Measurements from ENCODE around the gene LRTM1. TPM values are rescaled to one million over a fixed set of nuclear protein-coding genes. Genes with fewer than 3 reads are reported as not detected.

LRTM1 gene
- total RNA-seq, 4 donors from 2014 or later, result not detected

DNA sequence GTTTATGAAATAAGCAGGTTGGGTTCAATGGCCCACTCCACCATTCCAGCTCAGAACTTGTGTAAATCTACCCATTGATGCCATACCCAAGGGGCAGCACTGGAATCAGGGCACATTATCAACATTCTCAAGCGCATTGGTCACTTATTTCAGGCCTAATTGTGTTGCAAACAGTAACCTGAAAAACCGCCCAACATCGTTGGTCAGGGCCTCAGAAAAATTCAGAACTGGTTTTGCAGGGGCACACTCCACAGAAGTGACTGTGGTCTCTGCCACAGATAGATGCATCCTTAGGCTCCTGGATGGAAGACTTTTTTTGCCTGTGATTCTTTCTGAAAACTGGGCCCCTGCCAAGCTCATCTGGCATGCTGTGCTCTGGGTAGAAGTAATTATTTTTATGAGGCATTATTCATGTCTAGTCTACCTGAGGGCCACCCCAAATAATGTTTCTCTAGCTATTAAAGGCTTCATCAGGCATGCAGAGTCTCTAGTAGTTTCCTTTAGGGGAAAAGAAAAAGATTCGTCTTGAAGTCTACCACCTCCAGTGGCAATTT, 21.7 kb upstream of the LRTM1 start:
- H3K4me3 ChIP-seq, result no peak overlapping the region
- H3K27ac ChIP-seq, result no peak overlapping the region
- TF ChIP-seq POLR2A (IDR thresholded peaks at IDR 0.05) (no peak), CTCF (IDR thresholded peaks at IDR 0.05) (no peak)
- no peak for DNase-seq
- no peaks in the 10 kb centered on the region for H3K9me3 ChIP-seq
- H3K36me3 ChIP-seq, result no peaks in the 10 kb centered on the region
- no peaks in the 10 kb centered on the region for H3K4me1 ChIP-seq
- intact Hi-C loops (cut with DNase I; ENCODE audit: low total_unique reads), result no loop called here
- no peaks in the 10 kb centered on the region for H3K27me3 ChIP-seq

- Histone ChIP-seq H3K27ac (no peak overlapping the region), H3K4me1 (no peaks in the 10 kb centered on the region), H3K27me3 (no peaks in the 10 kb centered on the region), H3K36me3 (no peaks in the 10 kb centered on the region), H3K4me3 (no peak overlapping the region), H3K9me3 (no peaks in the 10 kb centered on the region)
- intact Hi-C loops (cut with DNase I; ENCODE audit: low total_unique reads), result no loop called here
- DNase-seq, result no peak
- no peak for TF ChIP-seq POLR2A (IDR thresholded peaks at IDR 0.05)
- TF ChIP-seq CTCF (IDR thresholded peaks at IDR 0.05), result no peak
These were observed 14.0 kb upstream of the LRTM1 start for GRCh38 chr3:54941690-54942362.

GRCh38 chr3:54940971-54941370, 13.1 kb upstream of the LRTM1 start:
- no peak for TF ChIP-seq POLR2A (IDR thresholded peaks at IDR 0.05)
- no peak for TF ChIP-seq CTCF (IDR thresholded peaks at IDR 0.05)
- intact Hi-C loops (cut with DNase I; ENCODE audit: low total_unique reads), result no loop called here
- no peak for DNase-seq
- Histone ChIP-seq H3K4me3 (no peak overlapping the region), H3K36me3 (no peaks in the 10 kb centered on the region), H3K27ac (no peak overlapping the region), H3K27me3 (no peaks in the 10 kb centered on the region), H3K4me1 (no peaks in the 10 kb centered on the region), H3K9me3 (no peaks in the 10 kb centered on the region)

- Histone ChIP-seq H3K4me1 (no peaks in the 10 kb centered on the region), H3K4me3 (no peak overlapping the region), H3K36me3 (no peaks in the 10 kb centered on the region), H3K9me3 (no peaks in the 10 kb centered on the region), H3K27ac (no peak overlapping the region), H3K27me3 (no peaks in the 10 kb centered on the region)
- TF ChIP-seq CTCF (IDR thresholded peaks at IDR 0.05), result no peak
- no peak for TF ChIP-seq POLR2A (IDR thresholded peaks at IDR 0.05)
- intact Hi-C loops (cut with DNase I; ENCODE audit: low total_unique reads), result no loop called here
- DNase-seq, result no peak
These were observed 11.9 kb upstream of the LRTM1 start for GRCh38 chr3:54939557-54940300.

- H3K27me3 ChIP-seq, result no peaks in the 10 kb centered on the region
- TF ChIP-seq POLR2A (IDR thresholded peaks at IDR 0.05) (no peak), CTCF (IDR thresholded peaks at IDR 0.05) (no peak)
- no peaks in the 10 kb centered on the region for H3K36me3 ChIP-seq
- H3K4me1 ChIP-seq, result no peaks in the 10 kb centered on the region
- DNase-seq, result no peak
- no peak overlapping the region for H3K27ac ChIP-seq
- no peak overlapping the region for H3K4me3 ChIP-seq
- intact Hi-C loops (cut with DNase I; ENCODE audit: low total_unique reads), result no loop called here
- H3K9me3 ChIP-seq, result no peaks in the 10 kb centered on the region
These were observed 8.7 kb upstream of the LRTM1 start for GRCh38 chr3:54936561-54936960.

Measured in uterus (tissue), 4 donors.